Fibroblast of lung (primary cell): ENCODE data around the gene ITGAE. TPM values are rescaled to one million over a fixed set of nuclear protein-coding genes. Genes with fewer than 3 reads are reported as not detected.
A peak's percentile ranks its signal among the peaks of the same experiment; 100 is the strongest.

Source experiments
- DNase-seq, 2 donors: peaks; one replicate each; pipeline versions ENCODE4 v3.0.0 to v3.0.0-alpha.2; 2010; ENCODE audit warnings: low read depth in 2 of 2
- H2AFZ ChIP-seq: 2 replicates; pipeline ENCODE4 v1.5.1; 2012; ENCODE audit warnings: low read length, control low read depth, inconsistent platforms
- H3K27ac ChIP-seq: 2 replicates; pipeline ENCODE4 v1.5.1; 2011; ENCODE audit warnings: low read length, control low read depth; ENCODE audit not compliant: insufficient read depth
- H3K27me3 ChIP-seq: 2 replicates; pipeline ENCODE4 v1.5.1; 2011; ENCODE audit warnings: mild to moderate bottlenecking, low read length; ENCODE audit not compliant: control insufficient read depth, insufficient read depth
- H3K36me3 ChIP-seq: 2 replicates; pipeline ENCODE4 v1.5.1; 2011; ENCODE audit warnings: low read length; ENCODE audit not compliant: control insufficient read depth, insufficient read depth
- H3K4me1 ChIP-seq: 2 replicates; pipeline ENCODE4 v1.5.1; 2011; ENCODE audit warnings: low read length; ENCODE audit not compliant: control insufficient read depth, insufficient read depth; ENCODE audit errors: extremely low read depth
- H3K4me2 ChIP-seq: 2 replicates; pipeline ENCODE4 v1.5.1; 2011; ENCODE audit warnings: low read length, control low read depth; ENCODE audit not compliant: insufficient read depth; ENCODE audit errors: extremely low read depth
- H3K4me3 ChIP-seq, 4 experiments: fragments of 200-600 bp in 1 of 4; sonication (generic) in 1 of 4; replicated peaks in 1 of 4; 2 replicates each; pipeline ENCODE4 v1.5.1; 2011 to 2016; ENCODE audit warnings: low read length in 4 of 4, low read depth in 3 of 4, mild to moderate bottlenecking in 3 of 4, control low read depth in 2 of 4, inconsistent platforms in 1 of 4, mixed read lengths in 1 of 4; ENCODE audit not compliant: insufficient read depth in 1 of 4; ENCODE audit errors: control extremely low read depth in 1 of 4
- H3K79me2 ChIP-seq: 2 replicates; pipeline ENCODE4 v1.5.1; 2012; ENCODE audit warnings: mild to moderate bottlenecking, low read length, inconsistent platforms; ENCODE audit not compliant: control insufficient read depth, insufficient read depth
- H3K9ac ChIP-seq: 2 replicates; pipeline ENCODE4 v1.5.1; 2011; ENCODE audit warnings: mild to moderate bottlenecking, low read length, control low read depth; ENCODE audit not compliant: insufficient read depth
- H3K9me3 ChIP-seq: 2 replicates; pipeline ENCODE4 v1.5.1; 2012; ENCODE audit warnings: low read depth, low read length; ENCODE audit not compliant: control insufficient read depth, insufficient read depth
- H4K20me1 ChIP-seq: 2 replicates; pipeline ENCODE4 v1.5.1; 2011; ENCODE audit warnings: low read length; ENCODE audit not compliant: control insufficient read depth, insufficient read depth; ENCODE audit errors: extremely low read depth
- EZH2 ChIP-seq: IDR thresholded peaks from 2 replicates; pipeline ENCODE4 v1.5.1; 2012; ENCODE audit warnings: low read length, control low read depth, mild to moderate bottlenecking; ENCODE audit errors: missing control alignments
- polyA plus RNA-seq, 2 donors: library from polyadenylated mRNA; depleted of rRNA in 1 of 2; stranded (reverse) in 1 of 2; unstranded in 1 of 2; fragments of >200 nt; gene quantifications; 2 replicates each; pipeline ENCODE4 v1.2.1, GENCODE V29; 2011 to 2012; ENCODE audit warnings: missing spikeins in 1 of 2
- total RNA-seq: library from RNA; depleted of rRNA; stranded (reverse); fragments of >200 nt; gene quantifications from 2 replicates; pipeline ENCODE4 v1.2.1, GENCODE V29; 2014
- TF ChIP-seq, protein P1 (sequence below), 2 donors: IDR thresholded peaks in 1 of 2; conservative IDR thresholded peaks in 1 of 2; 1 replicate in 1 of 2; 2 replicates in 1 of 2; pipeline ENCODE4 v1.5.1; 2011 to 2012; ENCODE audit warnings: low read length in 2 of 2, control low read depth in 1 of 2, inconsistent platforms in 1 of 2, low read depth in 1 of 2, mild to moderate bottlenecking in 1 of 2

Gene ITGAE
- total and polyA plus RNA-seq, 2 donors (not counting 1 experiment from before 2014, with no cell fraction given), result 29.7 to 72.5 TPM

DNA sequence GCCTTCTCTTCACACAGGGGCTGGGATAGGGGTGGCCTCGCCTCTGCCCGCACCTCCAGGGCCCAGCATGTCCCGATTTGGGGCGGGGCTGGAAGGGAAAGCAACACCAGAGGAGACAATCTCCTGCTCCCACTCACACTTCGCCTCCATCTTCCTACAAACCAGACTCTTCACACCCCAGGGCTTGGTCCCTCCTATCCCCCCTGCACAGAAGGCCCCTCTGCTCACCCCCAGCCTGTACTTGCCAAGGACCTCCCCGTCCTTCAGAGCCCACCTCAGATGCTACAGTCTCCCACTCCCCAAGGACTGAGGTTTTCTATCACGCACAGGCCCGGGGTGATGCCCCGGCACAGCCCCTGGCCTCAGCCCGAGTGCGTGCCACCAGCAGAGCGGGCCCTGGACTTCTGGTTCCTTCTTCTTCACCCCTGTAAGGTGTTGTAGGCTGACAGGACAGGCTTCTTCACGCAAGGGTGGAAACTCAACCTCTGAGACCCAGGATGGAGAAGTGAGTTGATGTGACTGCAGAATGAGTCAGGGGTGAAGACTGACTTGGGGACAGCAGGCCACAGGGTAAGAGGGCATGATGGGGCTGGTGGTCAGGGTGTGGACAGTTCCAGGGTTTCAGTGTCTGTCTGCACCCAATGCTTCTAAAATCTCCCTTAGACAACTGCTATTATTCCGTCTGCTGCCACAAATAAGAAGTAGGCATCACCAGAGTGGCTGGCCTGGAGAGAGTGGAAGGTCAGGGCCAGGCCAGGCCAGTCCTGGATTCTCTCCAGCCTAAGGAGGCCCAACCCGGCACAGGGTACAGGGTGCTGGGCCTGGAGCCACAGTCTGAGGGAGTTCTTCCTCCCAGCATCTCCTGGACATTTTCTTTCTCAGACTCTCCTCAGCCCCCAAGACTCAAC, 2.5 kb downstream of the ITGAE start:
- no peaks in the 10 kb centered on the region for H3K27me3 ChIP-seq
- no peak overlapping the region for H3K9ac ChIP-seq
- TF ChIP-seq EZH2, result no peak
- TF ChIP-seq, protein P1, sequence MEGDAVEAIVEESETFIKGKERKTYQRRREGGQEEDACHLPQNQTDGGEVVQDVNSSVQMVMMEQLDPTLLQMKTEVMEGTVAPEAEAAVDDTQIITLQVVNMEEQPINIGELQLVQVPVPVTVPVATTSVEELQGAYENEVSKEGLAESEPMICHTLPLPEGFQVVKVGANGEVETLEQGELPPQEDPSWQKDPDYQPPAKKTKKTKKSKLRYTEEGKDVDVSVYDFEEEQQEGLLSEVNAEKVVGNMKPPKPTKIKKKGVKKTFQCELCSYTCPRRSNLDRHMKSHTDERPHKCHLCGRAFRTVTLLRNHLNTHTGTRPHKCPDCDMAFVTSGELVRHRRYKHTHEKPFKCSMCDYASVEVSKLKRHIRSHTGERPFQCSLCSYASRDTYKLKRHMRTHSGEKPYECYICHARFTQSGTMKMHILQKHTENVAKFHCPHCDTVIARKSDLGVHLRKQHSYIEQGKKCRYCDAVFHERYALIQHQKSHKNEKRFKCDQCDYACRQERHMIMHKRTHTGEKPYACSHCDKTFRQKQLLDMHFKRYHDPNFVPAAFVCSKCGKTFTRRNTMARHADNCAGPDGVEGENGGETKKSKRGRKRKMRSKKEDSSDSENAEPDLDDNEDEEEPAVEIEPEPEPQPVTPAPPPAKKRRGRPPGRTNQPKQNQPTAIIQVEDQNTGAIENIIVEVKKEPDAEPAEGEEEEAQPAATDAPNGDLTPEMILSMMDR (conservative IDR thresholded peaks at IDR 0.05 in 1 of 2, IDR thresholded peaks at IDR 0.05 in 1 of 2; ENCODE audit: low read depth in 1 of 2, low read length in 2 of 2), result no peak
- no peaks in the 10 kb centered on the region for H4K20me1 ChIP-seq
- DNase-seq, result no peak
- peaks cover 6% of the 10 kb centered on the region for H3K4me1 ChIP-seq
- no peaks in the 10 kb centered on the region for H3K79me2 ChIP-seq
- no peak overlapping the region for H3K4me2 ChIP-seq
- no peak overlapping the region for H3K27ac ChIP-seq
- H3K4me3 ChIP-seq, result no peak overlapping the region
- H2AFZ ChIP-seq, result no peak overlapping the region
- no peaks in the 10 kb centered on the region for H3K36me3 ChIP-seq
- H3K9me3 ChIP-seq, result no peaks in the 10 kb centered on the region

DNA sequence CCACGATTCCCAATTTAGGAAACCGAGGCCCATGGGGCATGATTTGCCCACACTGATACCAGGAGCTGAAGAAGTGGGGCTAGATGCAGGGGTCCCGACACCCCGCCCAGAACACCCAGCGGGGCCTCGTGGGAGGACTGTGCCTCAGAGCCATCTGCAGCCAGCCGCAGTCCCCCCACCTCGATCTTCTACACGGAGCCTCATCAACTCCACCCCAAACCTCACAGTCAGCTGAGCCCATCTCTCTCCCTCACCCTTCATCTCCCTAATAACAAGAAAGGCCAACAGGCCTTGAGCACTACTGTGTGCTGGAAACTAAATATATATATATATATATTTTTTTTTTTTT, 4.2 kb downstream of the ITGAE start:
- no peak for TF ChIP-seq EZH2
- TF ChIP-seq, protein P1 (conservative IDR thresholded peaks at IDR 0.05 in 1 of 2, IDR thresholded peaks at IDR 0.05 in 1 of 2; ENCODE audit: low read depth in 1 of 2, low read length in 2 of 2), result no peak
- H3K36me3 ChIP-seq, result no peaks in the 10 kb centered on the region
- no peak overlapping the region for H3K4me2 ChIP-seq
- H3K9ac ChIP-seq, result no peak overlapping the region
- peaks cover 2% of the 10 kb centered on the region for H3K4me1 ChIP-seq
- no peaks in the 10 kb centered on the region for H4K20me1 ChIP-seq
- H2AFZ ChIP-seq, result no peak overlapping the region
- no peaks in the 10 kb centered on the region for H3K79me2 ChIP-seq
- H3K27ac ChIP-seq, result no peak overlapping the region
- H3K9me3 ChIP-seq, result no peaks in the 10 kb centered on the region
- DNase-seq, result no peak
- H3K4me3 ChIP-seq, result no peak overlapping the region
- no peaks in the 10 kb centered on the region for H3K27me3 ChIP-seq

DNA sequence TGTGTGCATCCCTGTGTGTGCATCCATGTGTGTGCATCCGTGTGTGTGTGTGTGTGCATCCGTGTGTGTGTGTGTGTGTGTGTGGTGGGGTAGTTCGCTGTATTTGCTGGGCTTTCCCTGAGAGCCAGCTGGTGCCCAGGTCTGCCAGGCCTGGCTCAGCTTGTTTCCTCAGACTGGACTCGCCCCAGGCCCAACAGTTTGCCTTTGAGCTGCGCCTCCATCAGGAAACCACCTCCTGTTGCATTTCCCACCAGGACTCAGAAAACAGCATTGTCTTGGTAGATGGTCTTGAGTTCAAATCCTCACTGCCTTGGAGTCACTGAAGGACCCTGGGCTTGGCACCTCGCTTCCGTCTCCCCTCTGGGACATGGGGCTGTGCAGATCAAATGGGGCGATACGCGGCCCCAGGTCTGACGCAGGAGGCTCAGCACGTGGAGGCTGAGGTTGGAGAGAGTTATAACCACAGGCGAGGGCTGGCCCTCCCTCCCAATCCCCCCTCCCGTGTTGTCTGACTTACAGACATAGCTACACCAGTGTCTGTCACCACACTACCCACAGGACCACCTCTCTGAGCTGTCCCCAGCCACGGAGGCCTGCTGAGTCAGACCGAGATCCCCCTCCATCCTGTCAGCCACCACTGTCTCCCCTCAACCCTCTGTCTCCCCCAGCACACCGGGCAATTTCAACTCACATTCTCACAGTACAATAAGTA, 4.7 kb downstream of the ITGAE start:
- Histone ChIP-seq H3K9ac (no peak overlapping the region), H3K79me2 (no peaks in the 10 kb centered on the region), H3K27me3 (no peaks in the 10 kb centered on the region), H3K36me3 (no peaks in the 10 kb centered on the region), H2AFZ (no peak overlapping the region), H3K4me3 (no peak overlapping the region), H3K9me3 (no peaks in the 10 kb centered on the region), H3K4me2 (no peak overlapping the region), H4K20me1 (no peaks in the 10 kb centered on the region), H3K27ac (no peak overlapping the region), H3K4me1 (peaks cover 2% of the 10 kb centered on the region)
- TF ChIP-seq, protein P1 (conservative IDR thresholded peaks at IDR 0.05 in 1 of 2, IDR thresholded peaks at IDR 0.05 in 1 of 2; ENCODE audit: low read depth in 1 of 2, low read length in 2 of 2), result no peak
- no peak for TF ChIP-seq EZH2
- DNase-seq, result peak in 1 of 2 donors; percentile 40
